NCI-H2171 treated with DMSO at 0.1 percent for 48 hours (cell line): ENCODE results near the gene BCAS2.

Experiments used
- DNase-seq: peaks from one replicate; lab custom pipeline; 2025; lab: John Stamatoyannopoulos, UW

BCAS2 gene

DNA sequence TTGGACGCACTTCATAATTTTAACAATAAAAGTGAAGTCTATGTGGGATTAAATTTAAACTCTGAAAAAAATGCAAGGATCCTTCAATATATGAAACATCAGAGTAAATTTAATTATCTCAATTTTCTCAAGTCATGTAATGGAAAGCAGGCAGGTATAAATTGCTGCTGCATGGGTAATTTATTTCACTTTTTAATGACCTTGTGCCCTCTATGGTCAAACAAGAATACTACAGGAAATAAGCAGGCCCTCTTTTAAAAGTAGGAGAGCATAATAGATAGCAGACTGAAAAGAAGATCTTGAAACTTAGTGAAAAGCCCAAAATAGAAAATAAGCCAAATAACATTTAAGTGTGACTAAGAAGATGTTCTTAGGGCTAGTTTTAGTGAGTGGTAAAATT lies 22.9 kb downstream of the BCAS2 start:
- DNase-seq: peak; percentile 35

DNA sequence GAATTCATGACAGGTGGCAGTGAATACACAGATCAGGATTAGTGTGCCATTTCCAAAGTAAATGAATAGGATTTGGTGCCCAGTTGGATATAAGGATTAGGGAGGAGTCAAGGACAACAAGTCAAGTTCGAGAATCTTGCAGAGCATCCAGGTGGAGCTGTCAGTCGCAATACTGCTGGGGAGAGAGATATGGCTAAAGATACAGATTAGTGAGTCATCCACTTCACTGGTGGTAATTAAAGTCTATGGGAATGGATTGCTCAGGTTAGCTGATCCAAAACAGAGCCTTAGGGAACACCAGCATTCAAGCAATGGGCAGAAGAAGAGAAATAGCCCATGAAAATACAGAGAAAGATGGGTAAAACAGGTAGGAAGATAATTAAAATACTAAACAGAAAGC lies 26.8 kb downstream of the BCAS2 start:
- DNase-seq: no peak

DNA sequence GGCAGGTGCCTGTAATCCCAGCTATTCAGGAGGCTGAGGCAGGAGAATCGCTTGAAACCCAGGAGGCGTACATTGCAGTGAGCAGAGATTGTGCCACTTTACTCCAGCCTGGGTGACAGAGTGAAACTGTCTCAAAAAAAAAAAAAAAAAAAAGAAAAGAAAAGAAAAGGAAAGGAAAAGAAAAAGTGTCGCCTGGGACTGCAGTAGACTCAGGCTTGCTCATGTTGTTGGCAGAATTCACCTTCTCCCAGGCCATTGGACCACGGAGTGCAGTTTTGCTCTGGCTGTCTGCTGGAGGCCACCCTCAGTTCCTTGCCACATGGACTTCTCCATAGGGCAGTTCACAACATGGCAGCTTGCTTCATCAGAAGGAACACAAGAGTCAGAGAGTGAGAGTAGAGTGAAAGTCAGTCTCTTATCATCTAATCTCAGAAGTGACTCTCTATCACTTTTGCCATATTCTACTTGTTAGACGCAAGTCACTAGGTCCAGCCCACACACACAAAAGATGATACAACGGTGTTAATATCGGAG lies 29.2 kb downstream of the BCAS2 start:
- DNase-seq: no peak

DNA sequence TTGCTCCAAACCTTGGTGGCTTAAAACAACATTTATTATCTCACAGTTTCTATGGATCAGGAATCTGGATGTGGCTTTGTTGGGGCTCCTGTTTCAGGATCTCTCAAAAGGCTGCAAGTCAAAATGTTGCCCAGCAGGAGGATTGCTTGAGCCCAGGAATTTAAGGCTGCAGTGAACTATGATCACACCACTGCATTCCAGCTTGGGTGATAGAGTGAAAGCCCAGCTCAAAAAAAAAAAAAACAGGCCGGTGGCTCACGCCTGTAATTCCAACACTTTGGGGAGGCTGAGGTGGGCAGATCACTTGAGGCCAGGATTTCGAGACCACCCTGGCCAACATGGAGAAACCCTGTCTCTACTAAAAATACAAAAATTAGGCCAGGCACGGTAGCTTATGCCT lies 30.0 kb downstream of the BCAS2 start:
- no peak for DNase-seq

DNA sequence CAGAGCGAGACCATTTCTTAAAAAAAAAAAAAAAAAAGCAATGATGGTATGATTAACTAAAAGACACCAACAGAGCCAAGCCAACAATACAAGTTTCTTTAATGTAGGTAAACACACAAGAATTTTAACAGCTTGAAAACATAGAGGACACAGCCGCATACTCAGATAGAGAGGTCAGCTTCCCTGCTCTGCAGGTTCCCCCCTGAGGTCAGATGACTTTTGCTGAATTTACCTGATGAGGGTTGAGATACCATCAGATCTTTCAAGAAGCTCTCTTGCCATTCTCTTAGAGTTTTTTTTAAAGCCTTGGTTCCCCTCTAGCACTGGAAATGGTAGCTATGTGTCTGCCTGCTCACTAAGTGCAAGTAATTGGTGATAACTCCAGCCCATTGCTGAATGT lies 31.1 kb downstream of the BCAS2 start:
- no peak for DNase-seq

DNA sequence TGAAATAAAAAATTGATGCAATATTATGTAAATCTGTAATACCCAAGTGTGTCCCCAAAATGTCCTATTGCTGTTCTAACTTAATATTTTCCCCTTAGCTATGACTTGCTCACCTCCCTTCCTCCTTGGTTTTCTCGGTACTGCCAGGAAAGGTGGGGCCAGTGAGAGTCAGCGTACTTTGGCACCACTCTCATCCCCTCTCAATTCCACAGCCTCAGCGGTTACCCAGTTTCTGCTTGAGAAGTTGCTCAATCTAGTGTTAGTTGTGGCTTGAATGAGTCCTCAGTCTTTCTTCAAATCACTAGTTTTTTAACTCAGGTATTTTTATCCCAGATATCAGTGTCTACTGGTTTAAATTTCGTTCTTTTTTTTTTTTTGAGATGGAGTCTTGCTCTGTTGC lies 32.3 kb downstream of the BCAS2 start:
- DNase-seq: no peak

DNA sequence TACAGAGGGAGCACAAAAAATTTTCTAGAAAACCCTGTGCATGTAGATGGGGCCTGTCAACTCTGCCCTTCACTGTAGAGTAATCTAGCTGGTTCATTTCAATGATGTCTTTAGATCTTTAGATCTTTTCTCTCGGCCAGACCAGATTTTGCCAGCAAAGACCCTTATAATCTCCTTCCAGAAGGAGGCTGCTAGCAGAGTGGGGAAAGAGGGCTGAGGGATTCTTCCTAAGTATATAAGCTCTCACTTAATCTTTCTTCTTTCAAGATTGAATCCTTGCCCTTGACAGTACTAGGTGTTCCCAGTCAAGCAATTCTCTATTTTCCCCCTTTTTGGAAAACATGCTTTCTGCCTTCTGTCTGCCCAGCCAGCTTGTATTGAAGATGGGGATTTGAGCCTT lies 34.3 kb downstream of the BCAS2 start:
- DNase-seq: no peak

DNA sequence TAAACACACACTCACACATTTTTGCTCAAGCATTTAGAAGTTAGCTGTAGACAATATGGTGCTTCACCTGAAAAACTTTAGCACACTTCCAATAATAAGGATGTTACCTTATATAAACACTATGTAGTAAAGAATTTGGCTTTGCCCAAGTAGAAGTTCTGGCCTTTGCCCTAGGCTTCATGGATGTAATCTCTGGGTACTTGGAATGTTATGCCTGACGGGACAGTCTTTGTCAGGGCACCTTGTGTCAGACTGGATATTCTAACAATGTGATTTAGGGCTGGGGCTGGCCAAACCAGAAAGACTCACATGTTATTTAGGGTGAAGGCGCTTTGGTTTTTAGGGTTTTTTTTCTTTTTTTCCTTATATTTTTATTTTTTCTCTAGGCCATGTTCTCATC lies 35.6 kb downstream of the BCAS2 start:
- no peak for DNase-seq

DNA sequence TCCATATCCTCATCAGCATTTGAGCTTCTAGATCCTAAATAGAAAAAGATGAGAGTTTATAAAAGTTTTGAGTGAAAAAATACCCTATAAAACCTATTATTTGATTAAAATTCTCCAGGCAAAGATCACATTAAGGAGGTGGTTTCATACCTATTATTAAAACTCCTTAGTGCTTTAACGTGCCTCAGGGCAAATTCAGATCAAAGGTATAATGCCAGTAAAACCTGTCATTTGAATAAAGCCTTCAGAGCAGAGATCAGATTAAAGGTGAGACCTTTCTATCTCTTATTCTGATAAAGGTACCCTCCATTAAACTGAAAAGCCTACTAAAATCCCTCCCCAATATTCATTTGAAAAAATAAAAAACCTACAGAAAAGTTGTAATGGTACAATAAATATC lies 36.1 kb downstream of the BCAS2 start:
- DNase-seq: no peak

DNA sequence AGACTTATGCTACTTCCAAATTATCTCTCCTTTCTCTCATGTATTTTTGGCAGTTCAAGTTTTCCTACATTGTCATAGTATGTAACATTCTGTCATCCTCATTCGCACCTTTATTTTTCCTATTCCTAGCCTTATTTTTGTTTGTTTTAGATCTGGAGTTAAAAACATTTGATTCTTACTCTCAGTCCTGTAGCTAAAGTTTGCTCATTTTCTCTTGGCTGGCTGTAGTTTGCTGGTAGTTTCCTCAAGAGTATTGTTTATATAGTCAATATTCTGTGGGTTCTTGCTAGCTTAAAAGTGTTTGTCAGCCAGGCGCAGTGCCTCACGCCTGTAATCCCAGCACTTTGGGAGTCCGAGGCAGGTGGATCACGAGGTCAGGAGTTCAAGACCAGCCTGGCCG lies 40.6 kb downstream of the BCAS2 start:
- no peak for DNase-seq

DNA sequence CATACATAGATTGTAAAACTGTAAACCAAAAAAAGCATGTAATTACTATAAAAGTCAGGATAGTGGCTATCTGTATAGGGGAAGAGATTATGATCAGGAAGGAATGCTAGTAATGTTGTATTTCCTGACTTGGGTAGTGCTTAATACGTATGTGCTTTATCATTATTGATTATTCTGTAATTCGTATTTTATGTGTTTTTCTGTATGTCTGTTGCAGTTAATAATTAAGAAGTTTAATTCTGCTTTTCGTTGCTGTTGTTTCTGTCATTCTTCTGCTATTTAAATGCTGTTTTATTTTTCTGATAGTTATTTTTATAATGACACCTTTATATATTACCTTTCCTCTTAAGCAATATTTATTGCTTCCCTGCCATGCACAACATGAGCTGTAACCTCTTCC lies 41.1 kb downstream of the BCAS2 start:
- DNase-seq: no peak

DNA sequence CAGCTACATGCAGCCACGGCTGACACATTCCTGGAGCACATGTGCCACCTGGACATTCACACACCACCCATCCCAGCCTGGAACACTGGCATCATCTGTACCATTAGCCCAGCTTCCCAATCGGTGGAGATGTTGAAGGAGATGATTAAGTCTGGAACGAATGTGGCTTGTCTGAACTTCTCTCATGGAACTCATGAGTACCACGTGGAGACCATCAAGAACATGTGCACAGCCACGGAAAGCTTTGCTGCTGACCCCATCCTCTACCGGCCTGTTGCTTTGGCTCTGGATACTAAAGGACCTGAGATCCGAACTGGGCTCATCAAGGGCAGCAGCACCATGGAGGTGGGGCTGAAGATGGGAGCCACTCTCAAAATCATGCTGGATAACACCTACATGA lies 45.4 kb downstream of the BCAS2 start:
- no peak for DNase-seq

DNA sequence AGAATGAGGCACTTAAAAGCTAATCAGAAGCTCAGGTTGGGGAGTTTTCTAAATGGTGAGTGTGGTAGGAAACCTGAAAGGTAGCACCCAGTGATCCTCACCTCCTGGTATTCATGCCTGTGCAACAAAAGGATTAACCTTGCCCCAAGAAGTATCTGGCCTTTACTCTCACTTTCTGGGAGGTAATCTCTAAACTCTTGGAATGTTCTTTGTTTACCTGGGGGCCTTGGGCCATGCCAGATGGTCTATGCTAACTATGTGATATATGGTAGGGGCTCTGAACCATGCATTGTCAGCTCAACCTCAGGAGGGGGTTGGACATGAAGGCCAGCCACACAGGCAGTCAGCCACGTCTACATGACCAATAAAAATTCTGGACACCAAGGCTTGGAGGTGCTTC lies 46.0 kb downstream of the BCAS2 start:
- no peak for DNase-seq

DNA sequence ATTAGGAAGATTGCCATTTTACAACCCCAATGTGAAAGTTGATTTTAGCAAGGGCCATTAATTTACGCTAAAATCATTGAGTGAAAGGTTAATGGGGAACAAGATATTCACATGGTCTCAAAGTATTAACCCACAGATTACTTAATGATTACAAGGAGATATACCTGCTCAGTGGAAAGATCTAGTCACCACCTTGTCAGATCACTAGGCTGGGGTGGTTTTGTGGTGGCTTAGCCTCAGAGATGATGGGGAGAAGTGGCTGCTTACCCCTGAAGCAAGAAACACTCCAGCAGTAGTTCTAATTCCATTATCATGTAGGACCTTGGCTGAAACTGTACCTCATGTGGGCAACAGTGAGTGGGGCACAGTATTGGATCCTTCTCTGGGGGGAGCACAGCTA lies 50.3 kb downstream of the BCAS2 start:
- DNase-seq: no peak

DNA sequence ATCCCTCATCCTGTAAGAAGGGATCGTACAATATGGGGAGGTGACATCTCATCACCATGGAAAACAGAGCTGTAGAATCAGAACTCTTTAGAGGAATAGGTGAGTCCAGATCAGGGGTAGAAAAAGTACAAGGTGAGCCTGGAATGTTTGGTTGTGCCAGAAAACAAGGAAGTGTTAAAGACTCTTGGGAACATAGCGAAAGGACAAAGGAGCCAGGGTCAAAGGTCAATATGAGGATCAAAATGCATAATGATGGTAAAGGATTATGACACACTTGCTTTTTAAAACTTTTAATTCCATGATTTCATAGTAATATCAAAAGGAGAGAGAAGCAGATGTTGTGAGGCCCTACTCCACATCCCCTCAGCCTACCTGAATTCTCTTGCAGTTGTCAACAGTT lies 51.2 kb downstream of the BCAS2 start:
- DNase-seq: no peak

DNA sequence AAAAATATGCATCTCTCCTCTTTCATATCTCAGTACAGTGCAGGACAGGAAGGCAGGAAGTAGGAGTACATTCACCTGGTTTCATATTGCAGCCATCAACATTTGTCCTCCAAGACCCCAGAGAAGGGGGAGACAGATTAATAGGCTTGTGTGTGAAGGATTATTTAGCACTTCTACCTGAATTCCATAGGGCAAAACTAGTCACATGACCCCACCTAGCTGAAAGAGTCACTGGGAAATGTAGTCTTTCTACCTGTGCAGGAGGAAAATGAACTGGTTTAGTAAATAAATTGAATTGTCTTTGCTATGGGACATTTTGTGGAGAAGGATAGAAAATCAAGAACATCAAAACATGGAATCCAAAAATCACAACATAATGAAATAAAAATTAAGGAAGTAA lies 56.5 kb downstream of the BCAS2 start:
- peak; percentile 36 for DNase-seq

DNA sequence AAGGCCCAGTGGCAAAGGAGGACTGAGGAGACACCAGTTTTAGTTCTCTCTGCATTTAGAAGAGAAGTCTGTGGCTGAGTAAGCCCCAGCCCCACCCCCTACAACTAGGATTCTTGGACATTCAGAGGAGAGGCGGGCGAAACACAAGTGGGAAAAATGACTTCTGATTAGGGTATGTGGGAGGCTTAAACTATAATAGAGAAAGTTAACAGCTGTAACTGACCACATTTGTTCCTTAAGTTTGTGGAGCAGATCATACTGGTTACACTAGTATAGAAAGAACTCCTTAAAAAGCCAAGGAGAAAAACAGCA lies 59.2 kb downstream of the BCAS2 start:
- no peak for DNase-seq

DNA sequence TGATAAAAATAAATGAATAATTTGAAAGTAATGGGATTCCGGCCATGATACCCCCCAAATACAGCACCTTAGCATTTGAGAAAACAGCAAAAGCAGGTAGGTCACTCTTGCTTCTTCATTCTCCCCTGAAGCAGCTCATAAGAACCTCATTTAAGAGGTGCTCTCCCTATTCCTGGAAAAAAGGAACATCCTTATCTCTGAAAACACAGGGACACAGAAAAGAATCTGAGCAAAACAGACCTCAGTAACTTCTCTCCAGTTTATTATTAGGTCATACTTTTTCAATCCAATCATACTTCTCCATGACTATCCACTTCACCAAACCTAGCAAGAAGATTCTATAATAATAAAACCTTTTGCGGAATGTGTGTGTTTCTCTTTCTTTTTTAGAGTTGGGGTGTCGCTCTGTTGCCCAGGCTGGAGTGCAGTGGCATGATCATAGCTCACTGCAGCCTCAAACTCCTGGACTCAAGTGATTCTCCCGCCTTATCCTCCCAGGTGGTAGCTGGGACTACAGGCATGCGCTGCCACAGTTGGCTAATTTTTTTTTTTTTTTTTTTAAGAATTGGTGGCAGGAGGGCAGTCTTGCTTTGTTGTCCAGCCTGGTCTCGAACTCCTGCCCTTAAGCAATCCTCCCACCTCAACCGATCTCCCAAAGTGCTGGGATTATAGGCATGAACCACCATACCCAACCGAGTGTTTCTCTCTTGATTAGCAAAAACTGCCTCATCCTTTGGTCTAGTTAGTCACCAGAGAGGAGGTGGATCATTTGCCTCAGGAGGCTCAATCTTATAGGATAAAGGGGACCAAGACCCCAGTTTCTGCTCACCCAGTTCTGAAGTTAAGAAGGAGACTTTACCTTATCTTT lies 59.8 kb downstream of the BCAS2 start:
- no peak for DNase-seq
